Prostate gland (tissue), 2 donors: ENCODE results near the gene SENP2. TPM values are rescaled to one million over a fixed set of nuclear protein-coding genes. Genes with fewer than 3 reads are reported as not detected.

ENCODE experiments used
- DNase-seq: peaks from one replicate; pipeline ENCODE4 v3.0.0-alpha.2; 2019; ENCODE audit warnings: low spot score
- H3K27ac ChIP-seq, 2 donors: fragments of 200-600 bp; sonication (generic); 2 replicates each; pipeline ENCODE4 v1.5.1; 2017 to 2019
- H3K27me3 ChIP-seq: fragments of 200-600 bp; sonication (generic); replicated peaks from 2 replicates; pipeline ENCODE4 v1.5.1; 2019; ENCODE audit not compliant: insufficient read depth
- H3K36me3 ChIP-seq, 2 donors: fragments of 200-600 bp; sonication (generic); 1 replicate in 1 of 2; 2 replicates in 1 of 2; pipeline versions ENCODE4 v1.5.1 to v1.8.1; 2017 to 2019
- H3K4me1 ChIP-seq: fragments of 200-600 bp; sonication (generic); replicated peaks from 2 replicates; pipeline ENCODE4 v1.5.1; 2019
- H3K4me3 ChIP-seq, 2 donors: fragments of 200-600 bp; sonication (generic); 2 replicates each; pipeline ENCODE4 v1.5.1; 2017 to 2019
- H3K9me3 ChIP-seq: fragments of 200-600 bp; sonication (generic); 2 replicates; pipeline ENCODE4 v1.5.1; 2017
- POLR2A ChIP-seq: fragments of 450-650 bp; IDR thresholded peaks from one replicate; pipeline ENCODE4 v1.6.1; 2016; ENCODE audit warnings: antibody characterized with exemption, mild to moderate bottlenecking
- POLR2AphosphoS5 ChIP-seq: sonication (generic); formaldehyde crosslinking; IDR thresholded peaks from one replicate; pipeline ENCODE4 v1.6.1; 2017; ENCODE audit warnings: antibody characterized with exemption
- WGBS: methylation state at CpG from one replicate; pipeline ENCODE4 v1.1.5; 2018; 5-methylcytosine and 5-hydroxymethylcytosine counted together
- intact Hi-C: fragments of 100-400 bp; cut with DNase I; formaldehyde crosslinking; loops from one replicate; pipeline ENCODE4 v1.14.2; 2022
- total RNA-seq, 2 donors: library from RNA; depleted of rRNA; stranded (reverse); fragments of >200 nt; gene quantifications; one replicate each; pipeline ENCODE4 v1.1.0, GENCODE V29; 2016
- TF ChIP-seq, protein P1 (sequence below), 4 experiments: fragments of 200-600 bp in 2 of 4; fragments of 450-650 bp in 2 of 4; sonication (generic) in 2 of 4; IDR thresholded peaks; 1 replicate in 3 of 4; 2 replicates in 1 of 4; pipeline ENCODE4 v1.5.1; 2016 to 2019; ENCODE audit warnings: antibody characterized with exemption in 4 of 4, mild to moderate bottlenecking in 2 of 4, moderate library complexity in 2 of 4

The SENP2 gene
- total RNA-seq, 2 donors from 2014 or later: 25.3 to 27.0 TPM

- H3K4me3 ChIP-seq: no peak overlapping the region
- no peaks in the 10 kb centered on the region for H3K4me1 ChIP-seq
- WGBS: 92% methylated on average over 5 of the region's 5 CpGs
- DNase-seq: no peak
- no peak overlapping the region for H3K27ac ChIP-seq
- TF ChIP-seq, protein P1, sequence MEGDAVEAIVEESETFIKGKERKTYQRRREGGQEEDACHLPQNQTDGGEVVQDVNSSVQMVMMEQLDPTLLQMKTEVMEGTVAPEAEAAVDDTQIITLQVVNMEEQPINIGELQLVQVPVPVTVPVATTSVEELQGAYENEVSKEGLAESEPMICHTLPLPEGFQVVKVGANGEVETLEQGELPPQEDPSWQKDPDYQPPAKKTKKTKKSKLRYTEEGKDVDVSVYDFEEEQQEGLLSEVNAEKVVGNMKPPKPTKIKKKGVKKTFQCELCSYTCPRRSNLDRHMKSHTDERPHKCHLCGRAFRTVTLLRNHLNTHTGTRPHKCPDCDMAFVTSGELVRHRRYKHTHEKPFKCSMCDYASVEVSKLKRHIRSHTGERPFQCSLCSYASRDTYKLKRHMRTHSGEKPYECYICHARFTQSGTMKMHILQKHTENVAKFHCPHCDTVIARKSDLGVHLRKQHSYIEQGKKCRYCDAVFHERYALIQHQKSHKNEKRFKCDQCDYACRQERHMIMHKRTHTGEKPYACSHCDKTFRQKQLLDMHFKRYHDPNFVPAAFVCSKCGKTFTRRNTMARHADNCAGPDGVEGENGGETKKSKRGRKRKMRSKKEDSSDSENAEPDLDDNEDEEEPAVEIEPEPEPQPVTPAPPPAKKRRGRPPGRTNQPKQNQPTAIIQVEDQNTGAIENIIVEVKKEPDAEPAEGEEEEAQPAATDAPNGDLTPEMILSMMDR (IDR thresholded peaks at IDR 0.05): no peak
- TF ChIP-seq POLR2AphosphoS5: no peak
- no peak for TF ChIP-seq POLR2A
- no peaks in the 10 kb centered on the region for H3K9me3 ChIP-seq
- intact Hi-C loops: loop anchor here (5.0 kb wide), 1 partner anchor 103 kb away; no protein-coding TSS in a partner anchor
- no peaks in the 10 kb centered on the region for H3K36me3 ChIP-seq
- H3K27me3 ChIP-seq: no peaks in the 10 kb centered on the region
These were observed 77.8 kb downstream of the SENP2 start for GRCh38 chr3:185663929-185664328.

DNA sequence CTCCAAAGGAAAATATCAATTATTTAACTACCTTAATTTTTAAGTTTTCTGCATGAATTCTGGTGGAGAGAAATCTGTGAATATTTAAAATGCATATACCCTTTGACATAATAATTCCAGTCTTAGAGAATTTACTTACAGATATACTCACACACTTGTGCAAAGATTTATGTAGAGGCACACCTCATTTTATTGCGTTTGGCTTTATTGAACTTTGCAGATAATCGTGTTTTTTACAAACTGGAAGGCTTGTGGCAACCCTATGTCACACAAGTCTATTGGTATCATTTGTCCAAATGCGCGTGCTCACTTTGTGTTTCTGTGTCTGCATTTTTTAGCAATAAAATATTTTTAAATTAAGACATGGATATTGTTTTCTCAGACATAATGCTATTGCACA lies 81.5 kb downstream of the SENP2 start:
- intact Hi-C loops: no loop called here
- Histone ChIP-seq H3K4me3 (no peak overlapping the region), H3K27me3 (no peaks in the 10 kb centered on the region), H3K36me3 (no peaks in the 10 kb centered on the region), H3K27ac (no peak overlapping the region), H3K9me3 (no peaks in the 10 kb centered on the region), H3K4me1 (no peaks in the 10 kb centered on the region)
- DNase-seq: no peak
- WGBS: 84% methylated on average over 4 of the region's 4 CpGs
- TF ChIP-seq POLR2A (no peak), POLR2AphosphoS5 (no peak)
- TF ChIP-seq, protein P1 (IDR thresholded peaks at IDR 0.05): no peak

GRCh38 chr3:185677146-185677829 lies 91.2 kb downstream of the SENP2 start:
- Histone ChIP-seq H3K27ac (no peak overlapping the region), H3K27me3 (no peaks in the 10 kb centered on the region), H3K9me3 (no peaks in the 10 kb centered on the region), H3K4me3 (no peak overlapping the region), H3K36me3 (no peaks in the 10 kb centered on the region), H3K4me1 (no peaks in the 10 kb centered on the region)
- peak; percentile 46 for DNase-seq
- intact Hi-C loops: no loop called here
- WGBS: 87% methylated on average over 1 of the region's 1 CpG
- TF ChIP-seq, protein P1 (IDR thresholded peaks at IDR 0.05): peak in 3 of 4 experiments; percentile 48 to 68 (median 66)
- TF ChIP-seq POLR2A (no peak), POLR2AphosphoS5 (peak; percentile 26)

- TF ChIP-seq POLR2A (no peak), POLR2AphosphoS5 (no peak)
- TF ChIP-seq, protein P1 (IDR thresholded peaks at IDR 0.05): no peak
- no peak for DNase-seq
- no peaks in the 10 kb centered on the region for H3K4me1 ChIP-seq
- intact Hi-C loops: no loop called here
- H3K9me3 ChIP-seq: no peaks in the 10 kb centered on the region
- H3K27ac ChIP-seq: no peak overlapping the region
- H3K27me3 ChIP-seq: no peaks in the 10 kb centered on the region
- no peak overlapping the region for H3K4me3 ChIP-seq
- H3K36me3 ChIP-seq: no peaks in the 10 kb centered on the region
- 97% methylated on average over 1 of the region's 1 CpG for WGBS
These were observed 91.9 kb downstream of the SENP2 start for GRCh38 chr3:185678027-185678426.

GRCh38 chr3:185680231-185680630 lies 94.1 kb downstream of the SENP2 start:
- H3K4me3 ChIP-seq: no peak overlapping the region
- WGBS: 79% methylated on average over 4 of the region's 4 CpGs
- no peak for DNase-seq
- no peaks in the 10 kb centered on the region for H3K27me3 ChIP-seq
- H3K27ac ChIP-seq: no peak overlapping the region
- TF ChIP-seq, protein P1 (IDR thresholded peaks at IDR 0.05): no peak
- TF ChIP-seq POLR2A (no peak), POLR2AphosphoS5 (no peak)
- no peaks in the 10 kb centered on the region for H3K4me1 ChIP-seq
- intact Hi-C loops: no loop called here
- H3K36me3 ChIP-seq: no peaks in the 10 kb centered on the region
- H3K9me3 ChIP-seq: no peaks in the 10 kb centered on the region
